HepG2 (cell line): ENCODE data around the gene BSN. TPM values are rescaled to one million over a fixed set of nuclear protein-coding genes. Genes with fewer than 3 reads are reported as not detected.

Source experiments
- CC2D1A ChIP-seq: sonication (generic); formaldehyde crosslinking; IDR thresholded peaks from 2 replicates; pipeline ENCODE4 v1.8.1; 2023; ENCODE audit warnings: mild to moderate bottlenecking, missing genetic modification reagents
- KLF13 ChIP-seq: sonication (generic); formaldehyde crosslinking; IDR thresholded peaks from 2 replicates; pipeline ENCODE4 v1.4.0; 2020; ENCODE audit warnings: mild to moderate bottlenecking, missing genetic modification reagents
- MLLT10 ChIP-seq: sonication (generic); formaldehyde crosslinking; IDR thresholded peaks from 2 replicates; pipeline ENCODE4 v1.4.0; 2020; ENCODE audit warnings: missing genetic modification reagents
- MTF2 ChIP-seq: sonication (generic); formaldehyde crosslinking; IDR thresholded peaks from 2 replicates; pipeline ENCODE4 v1.5.0; 2020; ENCODE audit warnings: missing genetic modification reagents, borderline replicate concordance
- NCOA2 ChIP-seq: sonication (generic); formaldehyde crosslinking; IDR thresholded peaks from 2 replicates; pipeline ENCODE4 v1.8.0; 2022; ENCODE audit warnings: inconsistent platforms
- NCOA5 ChIP-seq: sonication (generic); formaldehyde crosslinking; IDR thresholded peaks from 2 replicates; pipeline ENCODE4 v1.4.0; 2020; ENCODE audit warnings: missing genetic modification reagents
- NR2F6 ChIP-seq, 2 experiments: IDR thresholded peaks; 2 replicates each; pipeline ENCODE4 v1.6.1; 2016; ENCODE audit warnings: antibody characterized with exemption in 1 of 2, mild to moderate bottlenecking in 1 of 2
- SMARCC2 ChIP-seq: fragments of 450-650 bp; IDR thresholded peaks from 2 replicates; pipeline ENCODE4 v1.6.1; 2017; ENCODE audit warnings: antibody characterized with exemption, mild to moderate bottlenecking
- ZBTB42 ChIP-seq: sonication (generic); formaldehyde crosslinking; IDR thresholded peaks from 2 replicates; pipeline ENCODE4 v1.5.0; 2020; ENCODE audit warnings: mild to moderate bottlenecking, missing genetic modification reagents
- ZBTB7B ChIP-seq: sonication (generic); formaldehyde crosslinking; IDR thresholded peaks from 2 replicates; pipeline ENCODE4 v1.4.0; 2020; ENCODE audit warnings: missing genetic modification reagents
- ZFX ChIP-seq: sonication (generic); formaldehyde crosslinking; IDR thresholded peaks from 2 replicates; pipeline ENCODE4 v1.4.0; 2020; ENCODE audit warnings: mild to moderate bottlenecking, low read depth, missing genetic modification reagents, moderate library complexity
- ZNF20 ChIP-seq: sonication (generic); formaldehyde crosslinking; IDR thresholded peaks from 2 replicates; pipeline ENCODE4 v1.4.0; 2020; ENCODE audit warnings: mild to moderate bottlenecking, moderate library complexity, missing genetic modification reagents
- polyA plus RNA-seq, 8 experiments: library from polyadenylated mRNA; depleted of rRNA in 3 of 8; stranded (reverse) in 7 of 8; unstranded in 1 of 8; fragments of >200 nt; fragmentation: Illumina TruSeq in 4 of 8; extraction: Trizol in 4 of 8; gene quantifications; 2 replicates each; pipeline versions ENCODE4 v1.2.1 to v1.2.3, GENCODE V29; 2011 to 2016; ENCODE audit warnings: low read depth in 4 of 8, missing spikeins in 1 of 8, mixed read lengths in 1 of 8; ENCODE audit not compliant: insufficient read depth in 1 of 8
- total RNA-seq, 5 experiments: library from RNA; depleted of rRNA; stranded (reverse); fragments of >200 nt; fragmentation: Illumina TruSeq; extraction: Trizol; gene quantifications; 2 replicates each; pipeline ENCODE4 v1.2.3, GENCODE V29; 2016; ENCODE audit warnings: low read depth in 1 of 5
- TF ChIP-seq, protein P1 (sequence below): sonication (generic); formaldehyde crosslinking; conservative IDR thresholded peaks from 2 replicates; pipeline ENCODE4 v1.5.0; 2020; ENCODE audit warnings: missing genetic modification reagents
- TF ChIP-seq, protein P2 (sequence below): sonication (generic); formaldehyde crosslinking; IDR thresholded peaks from 2 replicates; pipeline ENCODE4 v1.8.1; 2023; ENCODE audit warnings: missing genetic modification reagents, inconsistent platforms, borderline replicate concordance
- TF ChIP-seq, protein P3 (sequence below): sonication (generic); formaldehyde crosslinking; IDR thresholded peaks from 2 replicates; pipeline ENCODE4 v1.5.0; 2020; ENCODE audit warnings: mild to moderate bottlenecking, missing genetic modification reagents
- TF ChIP-seq, protein P4 (sequence below): sonication (generic); formaldehyde crosslinking; IDR thresholded peaks from 2 replicates; pipeline ENCODE4 v1.4.0; 2020; ENCODE audit warnings: mild to moderate bottlenecking, missing genetic modification reagents
- TF ChIP-seq, protein P5 (sequence below): sonication (generic); formaldehyde crosslinking; IDR thresholded peaks from 2 replicates; pipeline ENCODE4 v1.9.0; 2021; ENCODE audit warnings: mild to moderate bottlenecking, missing genetic modification reagents

Gene BSN
- total and polyA plus RNA-seq, 2 of the 13 experiments (the other 11 are each of a cell fraction or from before 2014, with no cell fraction given), result 0.42 to 0.86 TPM

DNA sequence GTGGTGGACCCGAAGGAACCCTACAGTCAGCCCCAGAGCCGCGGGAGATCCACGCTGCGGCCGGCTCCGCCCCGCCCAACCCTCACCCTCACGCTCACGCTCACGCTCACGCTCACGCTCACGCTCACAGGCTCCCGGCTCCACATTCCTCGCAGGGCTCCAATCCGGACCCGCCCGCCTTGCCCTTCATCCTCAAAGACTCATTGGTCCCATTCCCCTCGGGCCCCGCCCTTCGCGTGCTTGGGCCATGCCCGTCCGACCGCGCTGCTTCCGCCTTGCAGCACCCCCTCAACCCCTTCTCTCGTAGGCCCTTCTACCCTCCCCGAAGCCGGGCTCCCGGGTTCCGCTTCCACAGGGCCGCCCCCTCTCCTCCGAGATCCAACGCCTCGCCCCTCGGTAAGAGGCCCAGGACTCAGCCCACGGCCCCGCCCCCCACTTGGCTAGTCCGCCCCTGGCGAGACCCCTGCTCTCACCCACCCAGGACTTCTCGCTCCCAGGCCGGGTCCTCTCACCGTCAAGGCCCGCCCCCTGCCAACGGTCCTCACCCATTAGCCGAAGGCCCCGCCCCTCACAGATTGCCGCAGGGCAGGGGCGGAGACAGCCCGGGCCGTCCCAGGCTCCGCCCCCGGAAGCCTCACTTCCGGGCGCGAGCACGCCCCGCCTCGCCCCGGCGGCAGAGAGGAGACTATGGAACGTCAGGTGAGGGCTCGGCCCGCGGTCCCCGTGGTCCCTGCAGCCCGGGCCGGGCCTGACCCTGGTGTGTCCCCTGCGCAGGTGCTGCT is 119.6 kb downstream of the BSN start, which contains the start of gene APEH (continued):
- TF ChIP-seq NCOA5 (no peak), MLLT10 (no peak), ZNF20 (no peak), CC2D1A (CRISPR knock-in tag) (no peak), NCOA2 (CRISPR knock-in tag) (peak; percentile 8; the same call in 1 of the 2 replicates), ZBTB7B (CRISPR knock-in tag) (peak; percentile 89), KLF13 (no peak), ZBTB42 (no peak), NR2F6 (IDR thresholded peaks at IDR 0.05) (no peak), NR2F6 (CRISPR knock-in tag; IDR thresholded peaks at IDR 0.05) (no peak; the same call in 1 of the 2 replicates), SMARCC2 (no peak), MTF2 (CRISPR knock-in tag) (no peak), ZFX (CRISPR knock-in tag) (peak; percentile 94)
- TF ChIP-seq, protein P1, sequence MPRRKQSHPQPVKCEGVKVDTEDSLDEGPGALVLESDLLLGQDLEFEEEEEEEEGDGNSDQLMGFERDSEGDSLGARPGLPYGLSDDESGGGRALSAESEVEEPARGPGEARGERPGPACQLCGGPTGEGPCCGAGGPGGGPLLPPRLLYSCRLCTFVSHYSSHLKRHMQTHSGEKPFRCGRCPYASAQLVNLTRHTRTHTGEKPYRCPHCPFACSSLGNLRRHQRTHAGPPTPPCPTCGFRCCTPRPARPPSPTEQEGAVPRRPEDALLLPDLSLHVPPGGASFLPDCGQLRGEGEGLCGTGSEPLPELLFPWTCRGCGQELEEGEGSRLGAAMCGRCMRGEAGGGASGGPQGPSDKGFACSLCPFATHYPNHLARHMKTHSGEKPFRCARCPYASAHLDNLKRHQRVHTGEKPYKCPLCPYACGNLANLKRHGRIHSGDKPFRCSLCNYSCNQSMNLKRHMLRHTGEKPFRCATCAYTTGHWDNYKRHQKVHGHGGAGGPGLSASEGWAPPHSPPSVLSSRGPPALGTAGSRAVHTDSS, result no peak
- TF ChIP-seq, protein P2, sequence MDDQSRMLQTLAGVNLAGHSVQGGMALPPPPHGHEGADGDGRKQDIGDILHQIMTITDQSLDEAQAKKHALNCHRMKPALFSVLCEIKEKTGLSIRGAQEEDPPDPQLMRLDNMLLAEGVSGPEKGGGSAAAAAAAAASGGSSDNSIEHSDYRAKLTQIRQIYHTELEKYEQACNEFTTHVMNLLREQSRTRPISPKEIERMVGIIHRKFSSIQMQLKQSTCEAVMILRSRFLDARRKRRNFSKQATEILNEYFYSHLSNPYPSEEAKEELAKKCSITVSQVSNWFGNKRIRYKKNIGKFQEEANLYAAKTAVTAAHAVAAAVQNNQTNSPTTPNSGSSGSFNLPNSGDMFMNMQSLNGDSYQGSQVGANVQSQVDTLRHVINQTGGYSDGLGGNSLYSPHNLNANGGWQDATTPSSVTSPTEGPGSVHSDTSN (CRISPR knock-in tag), result no peak
- TF ChIP-seq, protein P3, sequence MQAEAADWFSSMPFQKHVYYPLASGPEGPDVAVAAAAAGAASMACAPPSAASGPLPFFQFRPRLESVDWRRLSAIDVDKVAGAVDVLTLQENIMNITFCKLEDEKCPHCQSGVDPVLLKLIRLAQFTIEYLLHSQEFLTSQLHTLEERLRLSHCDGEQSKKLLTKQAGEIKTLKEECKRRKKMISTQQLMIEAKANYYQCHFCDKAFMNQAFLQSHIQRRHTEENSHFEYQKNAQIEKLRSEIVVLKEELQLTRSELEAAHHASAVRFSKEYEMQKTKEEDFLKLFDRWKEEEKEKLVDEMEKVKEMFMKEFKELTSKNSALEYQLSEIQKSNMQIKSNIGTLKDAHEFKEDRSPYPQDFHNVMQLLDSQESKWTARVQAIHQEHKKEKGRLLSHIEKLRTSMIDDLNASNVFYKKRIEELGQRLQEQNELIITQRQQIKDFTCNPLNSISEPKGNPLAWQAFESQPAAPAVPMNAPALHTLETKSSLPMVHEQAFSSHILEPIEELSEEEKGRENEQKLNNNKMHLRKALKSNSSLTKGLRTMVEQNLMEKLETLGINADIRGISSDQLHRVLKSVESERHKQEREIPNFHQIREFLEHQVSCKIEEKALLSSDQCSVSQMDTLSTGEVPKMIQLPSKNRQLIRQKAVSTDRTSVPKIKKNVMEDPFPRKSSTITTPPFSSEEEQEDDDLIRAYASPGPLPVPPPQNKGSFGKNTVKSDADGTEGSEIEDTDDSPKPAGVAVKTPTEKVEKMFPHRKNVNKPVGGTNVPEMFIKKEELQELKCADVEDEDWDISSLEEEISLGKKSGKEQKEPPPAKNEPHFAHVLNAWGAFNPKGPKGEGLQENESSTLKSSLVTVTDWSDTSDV (CRISPR knock-in tag), result no peak; the same call in 1 of the 2 replicates
- TF ChIP-seq, protein P4, sequence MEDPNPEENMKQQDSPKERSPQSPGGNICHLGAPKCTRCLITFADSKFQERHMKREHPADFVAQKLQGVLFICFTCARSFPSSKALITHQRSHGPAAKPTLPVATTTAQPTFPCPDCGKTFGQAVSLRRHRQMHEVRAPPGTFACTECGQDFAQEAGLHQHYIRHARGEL (CRISPR knock-in tag), result no peak
- TF ChIP-seq, protein P5, sequence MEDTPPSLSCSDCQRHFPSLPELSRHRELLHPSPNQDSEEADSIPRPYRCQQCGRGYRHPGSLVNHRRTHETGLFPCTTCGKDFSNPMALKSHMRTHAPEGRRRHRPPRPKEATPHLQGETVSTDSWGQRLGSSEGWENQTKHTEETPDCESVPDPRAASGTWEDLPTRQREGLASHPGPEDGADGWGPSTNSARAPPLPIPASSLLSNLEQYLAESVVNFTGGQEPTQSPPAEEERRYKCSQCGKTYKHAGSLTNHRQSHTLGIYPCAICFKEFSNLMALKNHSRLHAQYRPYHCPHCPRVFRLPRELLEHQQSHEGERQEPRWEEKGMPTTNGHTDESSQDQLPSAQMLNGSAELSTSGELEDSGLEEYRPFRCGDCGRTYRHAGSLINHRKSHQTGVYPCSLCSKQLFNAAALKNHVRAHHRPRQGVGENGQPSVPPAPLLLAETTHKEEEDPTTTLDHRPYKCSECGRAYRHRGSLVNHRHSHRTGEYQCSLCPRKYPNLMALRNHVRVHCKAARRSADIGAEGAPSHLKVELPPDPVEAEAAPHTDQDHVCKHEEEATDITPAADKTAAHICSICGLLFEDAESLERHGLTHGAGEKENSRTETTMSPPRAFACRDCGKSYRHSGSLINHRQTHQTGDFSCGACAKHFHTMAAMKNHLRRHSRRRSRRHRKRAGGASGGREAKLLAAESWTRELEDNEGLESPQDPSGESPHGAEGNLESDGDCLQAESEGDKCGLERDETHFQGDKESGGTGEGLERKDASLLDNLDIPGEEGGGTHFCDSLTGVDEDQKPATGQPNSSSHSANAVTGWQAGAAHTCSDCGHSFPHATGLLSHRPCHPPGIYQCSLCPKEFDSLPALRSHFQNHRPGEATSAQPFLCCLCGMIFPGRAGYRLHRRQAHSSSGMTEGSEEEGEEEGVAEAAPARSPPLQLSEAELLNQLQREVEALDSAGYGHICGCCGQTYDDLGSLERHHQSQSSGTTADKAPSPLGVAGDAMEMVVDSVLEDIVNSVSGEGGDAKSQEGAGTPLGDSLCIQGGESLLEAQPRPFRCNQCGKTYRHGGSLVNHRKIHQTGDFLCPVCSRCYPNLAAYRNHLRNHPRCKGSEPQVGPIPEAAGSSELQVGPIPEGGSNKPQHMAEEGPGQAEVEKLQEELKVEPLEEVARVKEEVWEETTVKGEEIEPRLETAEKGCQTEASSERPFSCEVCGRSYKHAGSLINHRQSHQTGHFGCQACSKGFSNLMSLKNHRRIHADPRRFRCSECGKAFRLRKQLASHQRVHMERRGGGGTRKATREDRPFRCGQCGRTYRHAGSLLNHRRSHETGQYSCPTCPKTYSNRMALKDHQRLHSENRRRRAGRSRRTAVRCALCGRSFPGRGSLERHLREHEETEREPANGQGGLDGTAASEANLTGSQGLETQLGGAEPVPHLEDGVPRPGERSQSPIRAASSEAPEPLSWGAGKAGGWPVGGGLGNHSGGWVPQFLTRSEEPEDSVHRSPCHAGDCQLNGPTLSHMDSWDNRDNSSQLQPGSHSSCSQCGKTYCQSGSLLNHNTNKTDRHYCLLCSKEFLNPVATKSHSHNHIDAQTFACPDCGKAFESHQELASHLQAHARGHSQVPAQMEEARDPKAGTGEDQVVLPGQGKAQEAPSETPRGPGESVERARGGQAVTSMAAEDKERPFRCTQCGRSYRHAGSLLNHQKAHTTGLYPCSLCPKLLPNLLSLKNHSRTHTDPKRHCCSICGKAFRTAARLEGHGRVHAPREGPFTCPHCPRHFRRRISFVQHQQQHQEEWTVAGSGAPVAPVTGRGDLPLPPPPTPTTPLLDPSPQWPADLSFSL, result no peak
